Upper lobe of left lung (tissue), 6 donors: ENCODE results near the gene RHOT2. TPM values are rescaled to one million over a fixed set of nuclear protein-coding genes. Genes with fewer than 3 reads are reported as not detected.

Experiments
- ATAC-seq, 2 donors: fragments of 200-7000 bp; cut with Tn5 transposase; one replicate each; pipeline ENCODE4 v1.9.1; 2022; ENCODE audit warnings: mild to moderate bottlenecking in 2 of 2, moderate library complexity in 2 of 2; ENCODE audit not compliant: low FRiP score in 2 of 2
- DNase-seq, 2 donors: peaks; one replicate each; pipeline ENCODE4 v3.0.0-alpha.2; 2019 to 2020
- H3K27ac ChIP-seq, 4 donors: fragments of 200-600 bp; sonication (generic); one replicate each; pipeline ENCODE4 v1.5.1; 2016 to 2019
- H3K27me3 ChIP-seq, 4 donors: fragments of 200-600 bp; sonication (generic); one replicate each; pipeline ENCODE4 v1.5.1; 2017 to 2019
- H3K36me3 ChIP-seq, 4 donors: fragments of 200-600 bp; sonication (generic); one replicate each; pipeline ENCODE4 v1.5.1; 2016 to 2019
- H3K4me1 ChIP-seq, 4 donors: fragments of 200-600 bp; sonication (generic); one replicate each; pipeline ENCODE4 v1.5.1; 2018 to 2019
- H3K4me3 ChIP-seq, 4 donors: fragments of 200-600 bp; sonication (generic); one replicate each; pipeline ENCODE4 v1.5.1; 2017 to 2019; ENCODE audit warnings: mild to moderate bottlenecking in 2 of 4, moderate library complexity in 1 of 4
- H3K9me3 ChIP-seq, 4 donors: fragments of 200-600 bp; sonication (generic); one replicate each; pipeline ENCODE4 v1.5.1; 2018 to 2019
- CTCF ChIP-seq, 6 experiments: fragments of 450-650 bp in 4 of 6; fragments of 200-600 bp in 2 of 6; sonication (generic) in 2 of 6; IDR thresholded peaks; one replicate each; pipeline ENCODE4 v1.5.1; 2016 to 2019; ENCODE audit warnings: antibody characterized with exemption in 6 of 6
- EP300 ChIP-seq, 4 donors: sonication (generic); formaldehyde crosslinking; IDR thresholded peaks; one replicate each; pipeline ENCODE4 v1.5.1; 2017; ENCODE audit warnings: antibody characterized with exemption in 4 of 4, control low read depth in 2 of 4
- POLR2A ChIP-seq, 4 donors: fragments of 450-650 bp; IDR thresholded peaks; one replicate each; pipeline ENCODE4 v1.5.1; 2016 to 2017; ENCODE audit warnings: antibody characterized with exemption in 4 of 4, mild to moderate bottlenecking in 2 of 4
- POLR2AphosphoS5 ChIP-seq, 2 donors: sonication (generic); formaldehyde crosslinking; IDR thresholded peaks; one replicate each; pipeline ENCODE4 v1.5.1; 2017; ENCODE audit warnings: antibody characterized with exemption in 2 of 2
- WGBS, 2 donors: methylation state at CpG; one replicate each; pipeline ENCODE4 v1.1.5; 2017 to 2018; 5-methylcytosine and 5-hydroxymethylcytosine counted together
- total RNA-seq, 6 donors: library from RNA; depleted of rRNA in 4 of 6; stranded (reverse); fragments of >200 nt in 4 of 6; gene quantifications; one replicate each; pipeline versions ENCODE4 v1.1.0 to v1.2.1, GENCODE V29; 2016 to 2021
- donor health status: DM: no; HTN: no; CAD: no; lungs with moderate emphysema.
- donor health status: DM: no; HTN: yes; CAD: no; lungs with severe emphysema.

The RHOT2 gene
- total RNA-seq, 6 donors from 2014 or later = 53.0 to 535 (median 107) TPM

GRCh38 chr16:673399-673991, 5.6 kb downstream of the RHOT2 start:
- 93% methylated on average over 13 of the region's 18 CpGs; no CpG with 5 or more reads in 1 of the 2 donors for WGBS, 2 donors
- no peak overlapping the region for H3K27ac ChIP-seq
- no peak overlapping the region for H3K4me3 ChIP-seq
- no peaks in the 10 kb centered on the region for H3K27me3 ChIP-seq
- peak in 1 of 2 donors; percentile 74 for DNase-seq
- ATAC-seq = no peak
- peaks cover 22 to 43% (median 23%) of the 10 kb centered on the region in 4 donors for H3K4me1 ChIP-seq
- peaks cover 24 to 52% (median 46%) of the 10 kb centered on the region in 4 donors for H3K36me3 ChIP-seq
- H3K9me3 ChIP-seq = no peaks in the 10 kb centered on the region
- TF ChIP-seq EP300 (IDR thresholded peaks at IDR 0.05) (no peak), POLR2AphosphoS5 (IDR thresholded peaks at IDR 0.05) (no peak), POLR2A (IDR thresholded peaks at IDR 0.05) (no peak), CTCF (IDR thresholded peaks at IDR 0.05) (no peak)

GRCh38 chr16:674214-674881, 6.4 kb downstream of the RHOT2 start:
- no peak for TF ChIP-seq POLR2AphosphoS5 (IDR thresholded peaks at IDR 0.05)
- no peak for TF ChIP-seq EP300 (IDR thresholded peaks at IDR 0.05)
- TF ChIP-seq POLR2A (IDR thresholded peaks at IDR 0.05) = no peak
- no peak for TF ChIP-seq CTCF (IDR thresholded peaks at IDR 0.05)
- Histone ChIP-seq H3K4me3 (no peak overlapping the region), H3K9me3 (no peaks in the 10 kb centered on the region), H3K4me1 (peaks cover 15 to 39% (median 19%) of the 10 kb centered on the region in 4 donors), H3K27me3 (no peaks in the 10 kb centered on the region), H3K36me3 (peaks cover 24 to 48% (median 44%) of the 10 kb centered on the region in 4 donors), H3K27ac (no peak overlapping the region)
- WGBS, 2 donors = 87 to 100% methylated on average over 1 to 21 of the region's 22 CpGs
- DNase-seq (peak in 1 of 2 donors; percentile 80), ATAC-seq (no peak)

DNA sequence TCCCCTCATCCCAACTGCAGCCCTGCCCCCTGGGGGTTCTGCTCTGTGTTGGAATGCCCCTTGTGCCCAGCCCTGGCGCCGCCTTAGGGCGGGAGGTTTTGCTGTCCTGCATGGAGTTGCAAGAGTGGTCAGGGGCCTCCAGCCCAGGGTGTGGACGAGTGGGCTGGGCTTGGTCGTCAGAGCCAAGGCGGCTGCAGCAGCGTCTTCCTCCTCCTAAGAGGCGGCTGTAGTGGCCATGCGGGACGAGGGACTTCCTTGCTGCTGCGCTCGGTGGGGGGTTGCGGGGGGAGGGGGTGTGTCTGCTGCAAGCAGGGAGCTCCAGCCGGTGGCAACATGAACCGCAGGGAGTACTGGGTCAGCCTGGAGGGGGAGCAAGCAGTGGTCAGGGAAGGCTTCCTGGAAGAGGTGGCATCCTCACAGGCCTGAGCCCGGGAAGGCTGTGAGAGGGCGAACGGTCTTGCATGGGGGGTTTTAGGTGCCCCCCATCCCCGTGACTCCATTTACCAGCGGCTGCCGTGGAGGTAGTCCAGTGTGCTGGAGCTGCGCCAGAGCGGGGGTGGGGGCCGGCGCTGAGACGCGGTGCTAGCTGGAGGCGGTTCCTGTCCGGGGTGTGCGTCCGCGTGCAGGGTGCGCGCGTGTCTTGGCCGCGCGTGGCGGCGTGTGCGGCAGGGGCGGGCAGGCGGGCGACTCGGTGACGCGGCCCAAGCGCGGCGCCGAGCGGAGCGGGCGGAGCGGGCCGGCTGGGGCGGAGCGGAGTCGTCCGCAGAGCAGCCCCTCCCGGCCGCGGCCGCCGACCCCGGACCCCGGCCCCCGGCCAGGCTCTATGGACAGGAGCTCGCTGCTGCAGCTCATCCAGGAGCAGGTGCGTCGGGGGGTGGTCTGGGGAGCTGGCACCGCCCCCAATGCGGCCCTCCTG, 7.3 kb downstream of the RHOT2 start, which contains the start of gene RHBDL1:
RHBDL1 (plus strand) TSS at position 704 of the 916 bp plus-strand sequence; CDS start at position 824, 120 bp downstream.
- DNase-seq = peak in 1 of 2 donors; percentile 90
- no peak within 1 kb of the TSS for H3K27ac ChIP-seq
- H3K4me3 ChIP-seq = peak within 1 kb of the TSS in 3 of 4 donors; percentile 21 to 37 (median 24)
- peaks cover 13 to 45% (median 21%) of the 10 kb centered on the region in 4 donors for H3K4me1 ChIP-seq
- peaks cover 22 to 39% (median 35%) of the 10 kb centered on the region in 4 donors for H3K36me3 ChIP-seq
- no peaks in the 10 kb centered on the region for H3K9me3 ChIP-seq
- 4 to 14% methylated on average over 12 to 24 of the region's 73 CpGs for WGBS, 2 donors
- no peak for ATAC-seq
- H3K27me3 ChIP-seq = no peaks in the 10 kb centered on the region
- TF ChIP-seq POLR2AphosphoS5 (IDR thresholded peaks at IDR 0.05) (no peak), CTCF (IDR thresholded peaks at IDR 0.05) (no peak), POLR2A (IDR thresholded peaks at IDR 0.05) (no peak), EP300 (IDR thresholded peaks at IDR 0.05) (no peak)

GRCh38 chr16:675884-676564, 8.1 kb downstream of the RHOT2 start:
- peak overlapping the region in 3 of 4 donors; percentile 21 to 37 (median 24) for H3K4me3 ChIP-seq
- H3K9me3 ChIP-seq = no peaks in the 10 kb centered on the region
- H3K36me3 ChIP-seq = peaks cover 14 to 31% (median 27%) of the 10 kb centered on the region in 4 donors
- H3K4me1 ChIP-seq = peaks cover 17 to 49% (median 25%) of the 10 kb centered on the region in 4 donors
- WGBS, 2 donors = 35 to 58% methylated on average over 6 to 24 of the region's 25 CpGs
- peak in 1 of 2 donors; percentile 84 for DNase-seq
- TF ChIP-seq EP300 (IDR thresholded peaks at IDR 0.05) = no peak
- TF ChIP-seq POLR2A (IDR thresholded peaks at IDR 0.05) = no peak
- TF ChIP-seq POLR2AphosphoS5 (IDR thresholded peaks at IDR 0.05) = no peak
- no peak for TF ChIP-seq CTCF (IDR thresholded peaks at IDR 0.05)
- H3K27me3 ChIP-seq = no peaks in the 10 kb centered on the region
- ATAC-seq = no peak
- H3K27ac ChIP-seq = no peak overlapping the region
